Suprapubic skin (tissue), 4 donors: ENCODE results near the gene NIPSNAP2.
"Not testable (repeated sequence)": the region's sequence is repeated elsewhere in the genome, so short reads cannot be mapped to it uniquely, and the experiment has no call there.

ENCODE experiments used
- EP300 ChIP-seq: sonication (generic); formaldehyde crosslinking; IDR thresholded peaks from one replicate; pipeline ENCODE4 v1.6.1; 2017; ENCODE audit warnings: antibody characterized with exemption
- POLR2A ChIP-seq, 2 donors: fragments of 450-650 bp; IDR thresholded peaks; one replicate each; pipeline ENCODE4 v1.6.1; 2017; ENCODE audit warnings: antibody characterized with exemption in 2 of 2, mild to moderate bottlenecking in 2 of 2, moderate library complexity in 2 of 2
- POLR2AphosphoS5 ChIP-seq, 3 donors: sonication (generic); formaldehyde crosslinking; IDR thresholded peaks; one replicate each; pipeline ENCODE4 v1.6.1; 2017; ENCODE audit warnings: antibody characterized with exemption in 3 of 3
- TF ChIP-seq, protein P1 (sequence below), 2 donors: fragments of 200-600 bp in 1 of 2; fragments of 450-650 bp in 1 of 2; sonication (generic) in 1 of 2; IDR thresholded peaks; one replicate each; pipeline ENCODE4 v1.5.1; 2016 to 2019; ENCODE audit warnings: antibody characterized with exemption in 2 of 2, mild to moderate bottlenecking in 1 of 2, moderate library complexity in 1 of 2

DNA sequence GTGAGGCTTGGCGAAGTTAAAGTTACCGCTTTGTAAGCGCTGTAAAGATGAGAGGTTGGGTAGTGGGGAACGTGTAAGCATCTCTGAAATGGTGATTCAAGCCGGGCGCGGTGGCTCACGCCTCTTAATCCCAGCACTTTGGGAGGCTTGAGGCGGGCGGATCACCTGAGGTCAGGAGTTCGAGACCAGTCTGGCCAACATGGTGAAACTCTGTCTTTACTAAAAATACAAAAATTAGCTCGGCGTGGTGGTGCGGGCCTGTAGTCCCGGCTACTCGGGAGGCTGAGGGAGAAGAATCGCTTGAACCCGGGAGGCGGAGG lies 12.1 kb upstream of the NIPSNAP2 start:
- TF ChIP-seq, protein P1, sequence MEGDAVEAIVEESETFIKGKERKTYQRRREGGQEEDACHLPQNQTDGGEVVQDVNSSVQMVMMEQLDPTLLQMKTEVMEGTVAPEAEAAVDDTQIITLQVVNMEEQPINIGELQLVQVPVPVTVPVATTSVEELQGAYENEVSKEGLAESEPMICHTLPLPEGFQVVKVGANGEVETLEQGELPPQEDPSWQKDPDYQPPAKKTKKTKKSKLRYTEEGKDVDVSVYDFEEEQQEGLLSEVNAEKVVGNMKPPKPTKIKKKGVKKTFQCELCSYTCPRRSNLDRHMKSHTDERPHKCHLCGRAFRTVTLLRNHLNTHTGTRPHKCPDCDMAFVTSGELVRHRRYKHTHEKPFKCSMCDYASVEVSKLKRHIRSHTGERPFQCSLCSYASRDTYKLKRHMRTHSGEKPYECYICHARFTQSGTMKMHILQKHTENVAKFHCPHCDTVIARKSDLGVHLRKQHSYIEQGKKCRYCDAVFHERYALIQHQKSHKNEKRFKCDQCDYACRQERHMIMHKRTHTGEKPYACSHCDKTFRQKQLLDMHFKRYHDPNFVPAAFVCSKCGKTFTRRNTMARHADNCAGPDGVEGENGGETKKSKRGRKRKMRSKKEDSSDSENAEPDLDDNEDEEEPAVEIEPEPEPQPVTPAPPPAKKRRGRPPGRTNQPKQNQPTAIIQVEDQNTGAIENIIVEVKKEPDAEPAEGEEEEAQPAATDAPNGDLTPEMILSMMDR (IDR thresholded peaks at IDR 0.05) = not testable (repeated sequence)
- not testable (repeated sequence) for TF ChIP-seq EP300; POLR2A (IDR thresholded peaks at IDR 0.05); POLR2AphosphoS5 (IDR thresholded peaks at IDR 0.05)
